Measurements from ENCODE around the gene SCLY. TPM values are rescaled to one million over a fixed set of nuclear protein-coding genes. Genes with fewer than 3 reads are reported as not detected.

SCLY gene
- total RNA-seq, 3 donors from 2014 or later, result 46.4 to 63.5 (median 60.1) TPM

DNA sequence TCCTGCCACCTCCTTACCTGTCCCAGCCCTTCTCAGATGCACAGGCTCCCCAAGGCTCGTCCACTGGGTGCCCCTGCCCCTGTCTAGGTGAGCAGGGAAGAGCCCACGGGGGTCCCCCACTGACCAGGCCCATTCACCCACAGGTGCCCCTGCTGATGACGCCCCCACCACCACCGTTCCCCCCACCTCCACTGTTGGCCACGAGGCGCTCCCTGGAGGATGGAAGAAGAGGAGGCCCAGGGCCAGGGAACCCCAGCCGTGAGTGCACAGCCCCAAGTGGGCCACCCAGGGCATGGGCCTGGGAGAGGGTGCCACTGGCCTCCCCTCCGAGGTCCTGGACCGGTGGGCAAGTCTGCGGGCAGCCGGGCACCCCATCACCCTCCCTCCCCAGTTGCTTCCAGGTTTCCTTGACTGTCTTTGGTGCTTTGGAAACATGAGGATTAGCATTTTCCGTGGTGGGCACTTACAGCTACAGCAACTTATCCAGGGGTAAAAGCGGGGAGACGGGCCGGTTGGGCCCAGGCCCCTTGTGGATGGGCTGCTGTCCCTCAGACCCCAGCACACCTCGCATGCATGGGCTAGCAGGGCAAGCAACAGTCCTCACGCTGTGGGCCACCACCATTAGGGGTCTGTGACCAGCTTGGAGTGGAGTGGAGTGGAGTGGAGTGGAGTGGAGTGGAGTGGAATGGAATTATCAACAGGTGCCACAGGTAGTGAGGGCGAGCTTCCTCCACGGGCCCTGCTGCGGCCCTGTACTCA lies 64.5 kb downstream of the SCLY start:
- Mint-ChIP-seq H3K4me3 (no peak overlapping the region), H3K9me3 (no peaks in the 10 kb centered on the region), H3K36me3 (ENCODE audit: insufficient read depth) (no peaks in the 10 kb centered on the region), H3K27me3 (ENCODE audit: low read depth) (no peaks in the 10 kb centered on the region), H3K4me1 (ENCODE audit: low read depth) (no peaks in the 10 kb centered on the region)
- DNase-seq (no peak), ATAC-seq (no peak)

DNA sequence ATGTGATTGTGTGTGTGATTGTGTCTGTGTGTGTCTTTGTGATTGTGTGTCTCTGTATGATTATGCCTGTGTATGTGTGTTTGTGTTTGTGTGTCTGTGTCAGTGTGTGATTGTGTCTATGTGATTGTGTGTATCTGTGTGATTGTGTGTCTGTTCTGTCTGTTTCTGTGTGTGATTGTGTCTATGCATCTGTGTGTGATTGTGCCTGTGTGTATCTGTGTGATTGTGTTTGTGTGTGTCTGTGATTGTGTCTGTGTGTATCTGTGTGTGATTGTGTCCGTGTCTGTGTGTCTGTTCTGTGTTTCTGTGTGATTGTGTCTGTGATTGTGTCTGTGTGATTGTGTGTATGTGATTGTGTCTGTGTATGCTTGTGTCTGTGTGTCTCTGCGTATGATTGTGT lies 65.5 kb downstream of the SCLY start:
- DNase-seq (no peak), ATAC-seq (no peak)
- Mint-ChIP-seq H3K27me3 (ENCODE audit: low read depth) (no peaks in the 10 kb centered on the region), H3K4me3 (no peak overlapping the region), H3K9me3 (no peaks in the 10 kb centered on the region), H3K36me3 (ENCODE audit: insufficient read depth) (no peaks in the 10 kb centered on the region), H3K4me1 (ENCODE audit: low read depth) (no peaks in the 10 kb centered on the region)

DNA sequence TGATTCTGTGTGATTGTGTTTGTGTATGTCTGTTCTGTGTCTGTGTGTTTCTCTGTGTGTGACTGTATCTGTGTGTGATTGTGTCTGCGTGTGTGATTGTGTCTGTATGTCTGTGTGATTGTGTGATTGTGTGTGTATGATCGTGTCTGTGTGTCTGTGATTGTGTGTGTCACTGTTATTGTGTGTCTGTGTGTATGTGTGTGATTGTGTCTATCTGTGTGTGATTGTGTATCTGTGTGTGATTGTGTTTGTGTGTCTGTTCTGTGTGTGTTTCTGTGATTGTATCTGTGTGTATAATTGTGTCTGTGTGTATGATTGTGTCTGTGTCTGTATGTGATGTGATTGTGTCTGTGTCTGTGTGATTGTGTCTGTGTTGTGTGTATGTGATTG lies 66.0 kb downstream of the SCLY start:
- Mint-ChIP-seq H3K36me3 (ENCODE audit: insufficient read depth) (no peaks in the 10 kb centered on the region), H3K4me3 (no peak overlapping the region), H3K9me3 (no peaks in the 10 kb centered on the region), H3K4me1 (ENCODE audit: low read depth) (no peaks in the 10 kb centered on the region), H3K27me3 (ENCODE audit: low read depth) (no peaks in the 10 kb centered on the region)
- DNase-seq, result no peak
- ATAC-seq, result no peak

DNA sequence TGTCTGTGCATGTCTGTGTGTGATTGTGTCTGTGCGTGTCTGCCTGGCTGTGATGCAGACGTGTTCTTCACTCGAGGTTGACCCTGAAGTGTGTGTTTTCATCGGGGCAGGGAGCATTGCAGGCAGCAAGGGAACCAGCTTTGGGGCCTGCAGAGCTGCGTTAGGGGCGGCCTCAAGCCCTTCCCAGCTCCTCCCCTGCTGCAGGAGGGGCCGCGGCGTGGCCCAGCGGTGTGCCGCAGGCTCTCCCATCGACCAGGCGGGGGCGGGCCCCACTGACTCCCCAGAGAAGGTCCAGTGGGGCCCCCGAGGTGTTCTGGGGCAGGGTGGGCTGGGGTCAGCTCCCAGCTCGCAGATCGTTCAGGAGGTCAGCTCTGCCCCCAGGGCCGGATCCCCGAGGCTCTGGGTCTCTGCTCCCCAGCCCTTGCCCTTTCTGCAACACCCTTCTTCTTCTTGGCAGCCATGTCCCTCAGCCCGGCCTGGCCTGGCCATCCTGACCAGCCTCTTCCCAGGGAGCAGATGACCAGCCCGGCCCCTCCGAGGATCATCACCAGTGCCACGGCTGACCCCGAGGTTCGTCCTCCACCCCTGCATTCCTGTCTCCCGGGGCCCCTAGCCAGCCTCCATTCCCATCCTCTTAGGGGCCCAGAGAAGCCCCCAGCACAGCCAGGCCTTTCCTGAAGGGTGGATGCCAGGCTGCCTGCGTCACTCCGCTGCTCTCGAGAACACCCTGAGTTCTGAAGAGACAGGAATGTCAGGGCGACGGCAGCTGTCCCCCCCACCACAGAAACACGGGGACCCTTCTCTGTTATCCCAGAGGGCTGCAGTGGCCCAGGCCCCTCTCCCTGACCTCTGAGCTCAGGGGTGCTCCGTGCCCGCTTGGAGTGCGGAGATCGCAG lies 66.6 kb downstream of the SCLY start:
- H3K36me3 Mint-ChIP-seq (ENCODE audit: insufficient read depth), result no peaks in the 10 kb centered on the region
- H3K4me3 Mint-ChIP-seq, result no peak overlapping the region
- H3K27me3 Mint-ChIP-seq (ENCODE audit: low read depth), result no peaks in the 10 kb centered on the region
- no peaks in the 10 kb centered on the region for H3K4me1 Mint-ChIP-seq (ENCODE audit: low read depth)
- H3K9me3 Mint-ChIP-seq, result no peaks in the 10 kb centered on the region
- ATAC-seq (peak; percentile 61 to 65), DNase-seq (no peak)

DNA sequence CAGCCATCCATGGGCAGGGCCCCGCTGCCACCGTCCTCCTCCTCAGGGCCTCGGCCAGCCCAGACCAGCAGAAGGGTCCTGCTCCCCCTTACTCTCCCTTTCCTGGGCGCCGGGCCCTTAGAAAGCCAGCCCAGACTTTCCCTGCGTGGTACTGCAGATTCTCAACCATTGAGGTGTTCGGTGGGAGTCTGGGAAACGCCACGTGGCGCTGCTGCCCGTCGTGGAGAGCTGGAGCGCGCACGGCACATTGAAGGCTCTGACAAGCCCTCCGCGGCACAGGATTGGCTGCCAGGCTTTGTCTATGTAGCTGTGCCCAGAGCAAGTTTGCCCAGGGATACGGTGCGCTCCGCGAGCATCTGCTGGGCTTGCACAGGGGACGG lies 67.2 kb downstream of the SCLY start:
- no peak overlapping the region for H3K4me3 Mint-ChIP-seq
- H3K36me3 Mint-ChIP-seq (ENCODE audit: insufficient read depth), result no peaks in the 10 kb centered on the region
- ATAC-seq (no peak), DNase-seq (no peak)
- no peaks in the 10 kb centered on the region for H3K27me3 Mint-ChIP-seq (ENCODE audit: low read depth)
- no peaks in the 10 kb centered on the region for H3K4me1 Mint-ChIP-seq (ENCODE audit: low read depth)
- H3K9me3 Mint-ChIP-seq, result no peaks in the 10 kb centered on the region

DNA sequence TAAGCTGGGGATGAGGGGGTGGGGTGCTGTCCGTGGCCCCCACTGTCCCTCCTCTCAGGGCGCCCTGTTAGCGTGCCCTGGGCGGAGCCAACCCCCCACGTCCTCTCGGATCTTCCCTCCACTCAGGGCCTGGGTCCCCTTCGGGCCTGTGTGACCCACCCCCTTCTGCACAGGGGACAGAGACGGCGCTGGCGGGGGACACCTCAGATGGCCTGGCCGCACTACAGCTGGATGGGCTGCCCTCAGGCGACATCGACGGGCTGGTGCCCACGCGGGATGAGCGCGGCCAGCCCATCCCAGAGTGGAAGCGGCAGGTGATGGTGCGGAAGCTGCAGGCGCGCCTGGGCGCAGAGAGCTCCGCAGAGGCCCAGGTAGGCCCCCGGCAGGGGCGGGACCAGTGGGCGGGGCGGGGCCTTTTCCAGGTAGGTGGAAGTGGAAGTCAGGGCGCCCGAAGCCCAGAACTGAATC lies 67.8 kb downstream of the SCLY start:
- ATAC-seq (no peak), DNase-seq (no peak)
- no peak overlapping the region for H3K4me3 Mint-ChIP-seq
- H3K27me3 Mint-ChIP-seq (ENCODE audit: low read depth), result no peaks in the 10 kb centered on the region
- H3K9me3 Mint-ChIP-seq, result no peaks in the 10 kb centered on the region
- H3K36me3 Mint-ChIP-seq (ENCODE audit: insufficient read depth), result no peaks in the 10 kb centered on the region
- H3K4me1 Mint-ChIP-seq (ENCODE audit: low read depth), result no peaks in the 10 kb centered on the region

DNA sequence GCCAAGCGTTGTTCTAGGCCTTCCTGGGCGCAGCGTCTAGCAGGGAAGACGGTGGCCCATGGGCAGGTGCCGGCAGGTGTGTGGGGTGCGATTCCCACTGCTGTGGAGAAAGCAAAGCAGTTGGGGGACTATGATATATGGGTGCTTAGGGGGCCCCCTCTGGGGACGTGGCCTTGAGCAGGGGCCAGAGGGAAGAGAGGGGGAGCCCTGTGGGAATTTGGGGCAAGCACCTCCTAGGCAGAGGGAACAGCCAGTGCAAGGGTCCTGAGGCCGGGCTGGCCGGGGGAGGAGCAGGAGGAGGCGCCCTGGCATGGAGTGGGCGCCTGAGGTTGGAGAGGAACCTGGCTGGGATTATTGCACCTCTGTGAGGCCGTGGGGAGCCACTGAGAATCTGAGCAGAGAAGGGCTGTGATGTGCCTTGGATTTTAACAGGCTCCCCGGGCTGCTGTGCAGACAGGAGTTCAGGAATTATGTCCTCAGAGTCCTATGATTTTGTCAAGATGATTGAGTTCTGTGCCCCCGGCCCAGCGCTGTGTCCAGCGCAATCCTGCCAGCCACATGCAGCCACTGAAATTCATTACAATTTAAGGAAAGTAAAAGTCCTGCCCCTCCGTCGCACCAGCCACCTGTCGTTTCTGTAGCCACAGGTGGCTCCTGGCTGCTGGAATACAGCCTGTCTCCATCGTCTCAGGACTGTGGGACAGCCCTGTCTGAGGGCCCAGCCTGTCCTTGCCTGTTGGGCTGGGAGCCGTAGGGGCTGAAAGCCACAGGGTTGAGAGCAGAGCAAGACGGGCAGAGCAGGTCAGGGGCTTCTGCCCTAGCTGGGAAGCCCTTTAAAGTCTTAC lies 68.6 kb downstream of the SCLY start:
- Mint-ChIP-seq H3K4me3 (no peak overlapping the region), H3K36me3 (ENCODE audit: insufficient read depth) (no peaks in the 10 kb centered on the region), H3K4me1 (ENCODE audit: low read depth) (no peaks in the 10 kb centered on the region), H3K9me3 (no peaks in the 10 kb centered on the region), H3K27me3 (ENCODE audit: low read depth) (no peaks in the 10 kb centered on the region)
- no peak for ATAC-seq
- no peak for DNase-seq

DNA sequence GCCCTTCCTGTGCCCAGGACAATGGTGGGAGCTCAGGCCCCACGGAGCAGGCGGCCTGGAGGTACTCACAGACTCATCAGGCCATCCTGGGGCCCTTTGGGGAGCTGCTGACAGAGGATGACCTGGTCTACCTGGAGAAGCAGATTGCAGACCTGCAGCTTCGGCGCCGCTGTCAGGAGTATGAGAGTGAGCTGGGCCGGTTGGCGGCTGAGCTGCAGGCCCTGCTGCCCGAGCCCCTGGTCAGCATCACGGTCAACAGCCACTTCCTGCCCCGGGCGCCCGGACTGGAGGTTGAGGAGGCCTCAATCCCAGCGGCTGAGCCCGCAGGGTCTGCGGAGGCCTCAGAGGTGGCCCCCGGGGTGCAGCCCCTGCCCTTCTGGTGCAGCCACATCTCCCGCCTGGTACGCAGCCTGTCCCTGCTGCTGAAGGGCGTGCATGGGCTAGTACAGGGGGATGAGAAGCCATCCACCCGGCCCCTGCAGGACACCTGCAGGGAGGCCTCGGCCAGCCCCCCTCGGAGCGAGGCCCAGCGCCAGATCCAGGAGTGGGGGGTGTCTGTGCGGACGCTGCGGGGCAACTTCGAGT lies 69.4 kb downstream of the SCLY start:
- H3K27me3 Mint-ChIP-seq (ENCODE audit: low read depth), result no peaks in the 10 kb centered on the region
- DNase-seq, result no peak

DNA sequence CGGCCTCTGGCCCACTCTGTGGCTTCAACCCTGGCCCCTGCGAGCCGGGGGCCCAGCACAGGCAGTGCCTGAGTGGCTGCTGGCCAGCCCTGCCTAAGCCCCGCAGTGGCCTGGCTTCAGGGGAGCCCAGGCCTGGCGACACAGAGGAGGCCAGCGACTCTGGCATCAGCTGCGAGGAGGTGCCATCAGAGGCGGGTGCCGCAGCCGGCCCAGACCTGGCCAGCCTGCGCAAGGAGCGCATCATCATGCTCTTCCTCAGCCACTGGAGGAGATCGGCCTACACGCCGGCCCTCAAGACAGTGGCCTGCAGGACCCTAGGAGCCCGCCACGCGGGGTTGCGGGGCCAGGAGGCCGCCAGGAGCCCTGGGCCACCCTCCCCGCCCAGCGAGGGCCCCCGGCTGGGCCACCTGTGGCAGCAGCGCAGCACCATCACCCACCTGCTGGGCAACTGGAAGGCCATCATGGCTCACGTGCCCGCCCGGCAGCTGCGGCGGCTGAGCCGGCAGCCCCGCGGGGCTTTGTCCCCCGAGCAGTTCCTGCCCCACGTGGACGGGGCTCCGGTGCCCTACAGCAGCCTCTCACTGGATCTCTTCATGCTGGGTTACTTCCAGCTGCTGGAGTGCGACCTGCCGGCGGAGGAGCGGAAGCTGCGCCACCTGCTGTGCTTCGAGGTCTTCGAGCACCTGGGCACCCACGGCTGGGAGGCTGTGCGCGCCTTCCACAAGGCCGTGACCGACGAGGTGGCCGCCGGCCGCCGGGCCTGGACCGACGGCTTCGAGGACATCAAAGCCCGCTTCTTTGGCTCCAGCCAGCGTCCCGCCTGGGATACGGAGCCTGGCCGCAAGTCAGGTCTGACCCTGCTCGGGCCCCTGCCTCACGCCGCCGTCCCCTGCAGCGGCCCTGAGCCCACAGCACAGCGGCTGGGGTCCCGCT lies 70.2 kb downstream of the SCLY start:
- DNase-seq (no peak), ATAC-seq (no peak)
- Mint-ChIP-seq H3K9me3 (no peaks in the 10 kb centered on the region), H3K4me3 (no peak overlapping the region), H3K36me3 (ENCODE audit: insufficient read depth) (no peaks in the 10 kb centered on the region), H3K27me3 (ENCODE audit: low read depth) (no peaks in the 10 kb centered on the region), H3K4me1 (ENCODE audit: low read depth) (no peaks in the 10 kb centered on the region)

More for the DNA sequence above, 69.4 kb downstream of the SCLY start:
- Mint-ChIP-seq H3K4me1 (ENCODE audit: low read depth) (no peaks in the 10 kb centered on the region), H3K4me3 (no peak overlapping the region), H3K36me3 (ENCODE audit: insufficient read depth) (no peaks in the 10 kb centered on the region), H3K9me3 (no peaks in the 10 kb centered on the region)
- ATAC-seq, result no peak

DNA sequence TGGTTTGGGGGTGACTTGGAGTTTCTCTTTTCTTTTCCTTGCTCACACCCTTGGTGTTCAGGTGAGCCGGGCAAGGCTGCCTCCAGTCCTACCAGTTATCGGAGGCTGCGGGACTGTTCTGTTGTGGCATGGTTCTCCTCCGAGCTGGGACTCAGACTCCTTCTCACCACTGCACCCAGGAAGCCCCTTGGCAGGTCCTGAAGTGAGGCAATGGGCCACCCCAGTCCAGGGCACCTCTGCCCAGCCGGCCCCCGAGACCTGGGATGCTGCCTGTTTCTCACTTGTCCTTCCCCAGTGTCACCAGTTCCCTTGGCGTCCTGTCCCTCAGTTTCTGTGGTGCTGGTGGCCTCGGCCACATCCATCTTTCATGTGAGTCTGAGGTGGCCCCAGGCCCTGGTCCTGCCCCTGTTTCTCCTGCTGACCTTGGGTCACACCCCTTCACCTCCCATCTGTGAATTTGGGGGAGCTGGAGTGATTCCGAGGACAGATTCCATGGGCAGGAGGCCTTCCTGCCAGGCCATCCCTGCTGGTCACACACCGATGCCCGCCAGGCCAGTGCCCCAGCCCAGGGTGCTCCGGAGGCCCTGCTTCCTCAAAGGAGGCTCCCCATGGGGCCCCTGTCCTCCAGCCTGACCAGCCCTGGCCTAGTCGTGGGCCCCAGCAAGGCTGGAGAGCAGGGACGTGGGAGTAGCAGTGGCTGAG lies 71.1 kb downstream of the SCLY start:
- H3K9me3 Mint-ChIP-seq, result no peaks in the 10 kb centered on the region
- H3K27me3 Mint-ChIP-seq (ENCODE audit: low read depth), result no peaks in the 10 kb centered on the region
- H3K4me1 Mint-ChIP-seq (ENCODE audit: low read depth), result no peaks in the 10 kb centered on the region
- no peaks in the 10 kb centered on the region for H3K36me3 Mint-ChIP-seq (ENCODE audit: insufficient read depth)
- DNase-seq, result no peak
- no peak for ATAC-seq
- H3K4me3 Mint-ChIP-seq, result no peak overlapping the region

DNA sequence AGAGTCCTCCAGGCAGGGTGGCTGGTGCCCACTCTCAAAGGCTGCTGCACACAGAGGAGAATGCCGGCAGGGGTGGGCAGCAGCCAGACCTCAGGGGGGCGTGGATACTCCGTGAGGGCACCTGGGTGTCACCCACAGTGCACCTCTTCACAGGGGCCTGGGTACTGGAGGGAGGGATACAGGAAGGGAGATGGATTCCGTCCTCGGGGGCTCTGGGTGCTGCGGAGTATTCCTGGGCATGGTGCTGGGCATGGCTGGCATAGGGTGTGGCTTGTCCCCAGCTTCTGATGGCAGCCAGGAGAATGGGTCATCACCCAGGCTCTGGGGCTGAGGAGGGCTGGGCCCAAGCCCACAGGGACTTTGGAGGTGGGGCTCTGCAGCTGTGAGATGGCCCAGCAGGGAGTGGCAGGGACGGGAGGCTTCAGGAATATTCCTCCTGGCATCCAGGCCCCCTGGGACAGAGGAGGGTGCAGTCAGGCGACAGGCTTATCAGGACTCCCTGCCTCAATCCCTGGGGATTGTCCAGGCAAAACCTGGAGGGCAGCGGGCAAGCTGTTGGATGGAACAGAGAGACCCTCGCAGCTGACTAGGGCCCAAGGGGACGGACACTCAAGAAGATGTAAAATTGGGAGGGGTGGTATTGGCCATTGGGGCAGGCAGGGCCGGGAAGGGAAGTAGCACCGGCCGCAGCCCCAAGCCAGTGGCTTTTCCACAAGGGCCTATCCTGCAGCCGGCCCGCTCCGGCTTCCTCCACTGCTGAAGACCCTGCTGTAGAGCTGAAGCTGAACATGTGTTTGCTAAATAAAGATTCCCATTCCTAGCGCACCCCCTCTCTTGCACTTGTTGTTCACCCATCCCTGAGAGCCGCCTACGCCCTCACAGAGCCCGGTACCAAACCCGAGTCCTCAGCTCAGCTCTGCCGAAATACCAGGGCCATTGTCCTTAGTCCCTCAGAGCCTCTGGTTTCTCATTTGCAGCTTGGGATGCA lies 72.0 kb downstream of the SCLY start:
- Mint-ChIP-seq H3K27me3 (ENCODE audit: low read depth) (no peaks in the 10 kb centered on the region), H3K9me3 (no peaks in the 10 kb centered on the region), H3K4me1 (ENCODE audit: low read depth) (no peaks in the 10 kb centered on the region), H3K36me3 (ENCODE audit: insufficient read depth) (no peaks in the 10 kb centered on the region), H3K4me3 (no peak overlapping the region)
- DNase-seq (no peak), ATAC-seq (no peak)
